Measurements from ENCODE around the gene HSPG2. TPM values are rescaled to one million over a fixed set of nuclear protein-coding genes. Genes with fewer than 3 reads are reported as not detected.

The HSPG2 gene
- total and polyA plus RNA-seq, 2 of the 8 experiments (the other 6 are each of a cell fraction or from before 2014, with no cell fraction given) = 17.8 to 111 TPM

GRCh38 chr1:21822349-21822748, 114.8 kb downstream of the HSPG2 start (continued):
- TF ChIP-seq, protein P1, sequence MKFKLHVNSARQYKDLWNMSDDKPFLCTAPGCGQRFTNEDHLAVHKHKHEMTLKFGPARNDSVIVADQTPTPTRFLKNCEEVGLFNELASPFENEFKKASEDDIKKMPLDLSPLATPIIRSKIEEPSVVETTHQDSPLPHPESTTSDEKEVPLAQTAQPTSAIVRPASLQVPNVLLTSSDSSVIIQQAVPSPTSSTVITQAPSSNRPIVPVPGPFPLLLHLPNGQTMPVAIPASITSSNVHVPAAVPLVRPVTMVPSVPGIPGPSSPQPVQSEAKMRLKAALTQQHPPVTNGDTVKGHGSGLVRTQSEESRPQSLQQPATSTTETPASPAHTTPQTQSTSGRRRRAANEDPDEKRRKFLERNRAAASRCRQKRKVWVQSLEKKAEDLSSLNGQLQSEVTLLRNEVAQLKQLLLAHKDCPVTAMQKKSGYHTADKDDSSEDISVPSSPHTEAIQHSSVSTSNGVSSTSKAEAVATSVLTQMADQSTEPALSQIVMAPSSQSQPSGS (IDR thresholded peaks at IDR 0.05; ENCODE audit: low read length) = no peak
- no peak for TF ChIP-seq NRF1 (IDR thresholded peaks at IDR 0.05; ENCODE audit: low read depth, low read length)
- no peak for TF ChIP-seq SP1 (IDR thresholded peaks at IDR 0.05; ENCODE audit: low read depth, low read length)
- TF ChIP-seq ATF3 (IDR thresholded peaks at IDR 0.05; ENCODE audit: insufficient read depth, low read depth, low read length) = no peak
- TF ChIP-seq TAF1 (IDR thresholded peaks at IDR 0.05; ENCODE audit: low read depth, low read length) = no peak
- no peak for TF ChIP-seq CHD2 (IDR thresholded peaks at IDR 0.05; ENCODE audit: low read length)
- no peak for TF ChIP-seq E2F6 (IDR thresholded peaks at IDR 0.05)
- no peak for TF ChIP-seq SIRT6 (IDR thresholded peaks at IDR 0.05; ENCODE audit: low read length)
- TF ChIP-seq SIN3A (conservative IDR thresholded peaks at IDR 0.05 in 1 of 2, IDR thresholded peaks at IDR 0.05 in 1 of 2; ENCODE audit: low read depth in 1 of 2, low read length in 2 of 2) = no peak
- TF ChIP-seq POU5F1 (IDR thresholded peaks at IDR 0.05; ENCODE audit: low read depth, low read length) = no peak
